Lung (tissue), 12 donors: ENCODE measurements around the gene KRTAP4-6. TPM values are rescaled to one million over a fixed set of nuclear protein-coding genes. Genes with fewer than 3 reads are reported as not detected.

ENCODE experiments used
- ATAC-seq: fragments of 200-7000 bp; cut with Tn5 transposase; one replicate; pipeline ENCODE4 v1.9.1; 2020; ENCODE audit warnings: moderate number of reproducible peaks; ENCODE audit not compliant: insufficient read depth, low FRiP score
- DNase-seq, 3 donors: peaks; one replicate each; pipeline ENCODE4 v3.0.0-alpha.2; 2013 to 2017
- H3K27ac ChIP-seq, 2 donors: one replicate each; pipeline ENCODE4 v1.5.1; 2013; ENCODE audit warnings: mild to moderate bottlenecking in 2 of 2, moderate library complexity in 2 of 2, control low read depth in 1 of 2, inconsistent platforms in 1 of 2, low read depth in 1 of 2, low read length in 1 of 2
- H3K27me3 ChIP-seq, 3 donors: one replicate each; pipeline ENCODE4 v1.5.1; 2013; ENCODE audit warnings: low read length in 2 of 3; ENCODE audit not compliant: control insufficient read depth in 3 of 3, insufficient read depth in 3 of 3
- H3K36me3 ChIP-seq, 4 donors: one replicate each; pipeline ENCODE4 v1.5.1; 2013; ENCODE audit warnings: low read length in 4 of 4, mild to moderate bottlenecking in 1 of 4, moderate library complexity in 1 of 4; ENCODE audit not compliant: control insufficient read depth in 4 of 4, insufficient read depth in 4 of 4
- H3K4me1 ChIP-seq, 5 donors: one replicate each; pipeline ENCODE4 v1.5.1; 2013; ENCODE audit warnings: low read length in 5 of 5, mild to moderate bottlenecking in 2 of 5, moderate library complexity in 1 of 5; ENCODE audit not compliant: control insufficient read depth in 5 of 5, insufficient read depth in 5 of 5
- H3K4me3 ChIP-seq: one replicate; pipeline ENCODE4 v1.5.1; 2013; ENCODE audit warnings: mild to moderate bottlenecking, control low read depth, moderate library complexity
- H3K9ac ChIP-seq, 2 donors: one replicate each; pipeline ENCODE4 v1.5.1; 2013; ENCODE audit warnings: low read length in 2 of 2, control low read depth in 1 of 2; ENCODE audit not compliant: insufficient read depth in 1 of 2
- H3K9me3 ChIP-seq, 4 donors: one replicate each; pipeline ENCODE4 v1.5.1; 2013; ENCODE audit warnings: low read length in 3 of 4, mild to moderate bottlenecking in 1 of 4, moderate library complexity in 1 of 4; ENCODE audit not compliant: control insufficient read depth in 4 of 4, insufficient read depth in 3 of 4
- CTCF ChIP-seq: IDR thresholded peaks from 2 replicates; pipeline ENCODE4 v1.5.1; 2012; ENCODE audit warnings: mild to moderate bottlenecking; ENCODE audit errors: control extremely low read depth, extremely low read depth
- WGBS, 2 donors: extraction: QIAGEN DNeasy Blood & Tissue Kit; methylation state at CpG; one replicate each; pipeline ENCODE4 v1.1.7; 2013; 5-methylcytosine and 5-hydroxymethylcytosine counted together
- polyA plus RNA-seq, 2 donors: library from polyadenylated mRNA; stranded (reverse); fragments of 200-250 nt; gene quantifications; one replicate each; pipeline ENCODE4 v1.2.1, GENCODE V29; 2013
- total RNA-seq, 2 donors: library from RNA; depleted of rRNA in 1 of 2; stranded (reverse); fragments of >200 nt in 1 of 2; gene quantifications; one replicate each; pipeline ENCODE4 v1.2.1, GENCODE V29; 2014 to 2021
- donor health status: control.
- donor health status: control.
- donor health status: Bipolar disorder and iron deficiency.
- donor health status: healthy.
- donor health status: DM: yes; HTN: yes; CAD: no.

Gene KRTAP4-6
- total and polyA plus RNA-seq, 4 donors = not detected

GRCh38 chr17:41133880-41134735 lies 6.2 kb downstream of the KRTAP4-6 start:
- WGBS, 2 donors = 43 to 50% methylated on average over 2 of the region's 2 CpGs
- ATAC-seq (no peak), DNase-seq (no peak)
- H3K27ac ChIP-seq = no peak overlapping the region
- no peak overlapping the region for H3K4me3 ChIP-seq
- H3K4me1 ChIP-seq = no peaks in the 10 kb centered on the region
- no peak for TF ChIP-seq CTCF
- H3K27me3 ChIP-seq = no peaks in the 10 kb centered on the region
- no peaks in the 10 kb centered on the region for H3K36me3 ChIP-seq
- no peak overlapping the region for H3K9ac ChIP-seq
- H3K9me3 ChIP-seq = no peaks in the 10 kb centered on the region

DNA sequence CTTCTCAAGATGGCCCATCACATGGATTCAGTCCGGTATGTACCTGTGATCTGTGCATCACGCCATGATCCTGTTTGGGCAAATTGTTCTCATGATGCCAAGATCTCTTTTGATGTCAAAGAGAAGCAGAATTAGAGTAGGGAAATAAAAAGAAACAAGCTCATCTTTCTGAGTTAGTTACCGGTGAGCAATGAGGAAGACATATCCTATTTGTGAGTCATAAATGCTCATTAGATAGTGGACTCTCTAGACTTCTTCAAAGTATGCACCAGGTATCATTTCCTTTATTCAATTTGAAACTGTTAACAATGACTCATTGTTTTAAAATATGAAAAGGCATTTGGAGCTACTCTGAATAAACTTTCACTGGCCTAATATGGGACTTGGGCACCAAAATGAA lies 8.4 kb downstream of the KRTAP4-6 start:
- Histone ChIP-seq H3K27ac (no peak overlapping the region), H3K4me1 (no peaks in the 10 kb centered on the region), H3K9me3 (no peaks in the 10 kb centered on the region), H3K36me3 (no peaks in the 10 kb centered on the region), H3K27me3 (no peaks in the 10 kb centered on the region), H3K4me3 (no peak overlapping the region), H3K9ac (no peak overlapping the region)
- WGBS, 2 donors = 82 to 89% methylated on average over 3 of the region's 3 CpGs
- no peak for ATAC-seq
- no peak for TF ChIP-seq CTCF
- DNase-seq = no peak

- H3K36me3 ChIP-seq = no peaks in the 10 kb centered on the region
- no peak for ATAC-seq
- no peak for TF ChIP-seq CTCF
- H3K9me3 ChIP-seq = peaks cover 0 to under 1% (median 0%) of the 10 kb centered on the region in 4 donors
- H3K27ac ChIP-seq = no peak overlapping the region
- H3K4me3 ChIP-seq = no peak overlapping the region
- H3K27me3 ChIP-seq = no peaks in the 10 kb centered on the region
- no peak for DNase-seq
- WGBS, 2 donors = 67 to 83% methylated on average over 1 of the region's 1 CpG
- H3K9ac ChIP-seq = no peak overlapping the region
- no peaks in the 10 kb centered on the region for H3K4me1 ChIP-seq
Observed at GRCh38 chr17:41127371-41127770, 13.0 kb downstream of the KRTAP4-6 start.

DNA sequence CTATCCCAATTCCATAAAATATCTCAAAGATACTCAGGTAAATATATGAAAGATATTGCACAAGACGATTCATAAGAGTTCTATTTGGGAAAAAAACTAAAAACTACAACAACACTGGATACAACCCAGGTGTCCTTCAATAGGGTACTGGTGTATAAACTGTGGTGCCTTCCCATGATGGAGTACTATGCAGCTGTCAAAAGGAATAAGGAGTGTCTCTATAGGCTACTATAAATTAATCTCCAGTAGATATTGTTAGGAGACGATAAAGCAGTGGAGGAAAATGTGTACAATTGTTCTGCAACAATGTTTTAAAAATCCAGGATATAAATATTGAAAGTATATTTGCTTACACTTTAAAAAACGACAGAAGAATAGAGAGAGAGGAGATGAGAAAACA lies 13.9 kb downstream of the KRTAP4-6 start:
- Histone ChIP-seq H3K27me3 (no peaks in the 10 kb centered on the region), H3K4me3 (no peak overlapping the region), H3K36me3 (no peaks in the 10 kb centered on the region), H3K9ac (no peak overlapping the region), H3K4me1 (no peaks in the 10 kb centered on the region), H3K9me3 (peaks cover 0 to 3% (median 0%) of the 10 kb centered on the region in 4 donors), H3K27ac (no peak overlapping the region)
- DNase-seq = no peak
- WGBS, 2 donors = 81 to 89% methylated on average over 3 of the region's 3 CpGs
- TF ChIP-seq CTCF = no peak
- no peak for ATAC-seq
